AG04449 (cell line): ENCODE results near the gene TMEM106C.

ENCODE experiments used
- CTCF ChIA-PET: fragments of 350-600 bp; formaldehyde crosslinking; extraction: SDS; loops from one replicate; lab custom pipeline; 2021; ENCODE audit warnings: antibody characterized with exemption; lab: Yijun Ruan, JAX
- POLR2A ChIA-PET: fragments of 400-600, 350-600 bp; formaldehyde crosslinking; extraction: SDS; loops from one replicate; lab custom pipeline; 2020; ENCODE audit warnings: antibody characterized with exemption, inconsistent platforms; lab: Yijun Ruan, JAX
- DNase-seq: peaks from one replicate; pipeline ENCODE4 v3.0.0-alpha.2; 2010; ENCODE audit warnings: low read depth, low spot score
- H3K4me3 ChIP-seq: 2 replicates; pipeline ENCODE4 v1.5.1; 2011; ENCODE audit warnings: low read depth, mild to moderate bottlenecking, control low read depth, low read length
- TF ChIP-seq, protein P1 (sequence below): IDR thresholded peaks from one replicate; pipeline ENCODE4 v1.5.1; 2011; ENCODE audit warnings: mild to moderate bottlenecking, moderate library complexity, low read length, control low read depth, inconsistent platforms; ENCODE audit not compliant: insufficient read depth; ENCODE audit errors: missing control alignments

Gene TMEM106C

DNA sequence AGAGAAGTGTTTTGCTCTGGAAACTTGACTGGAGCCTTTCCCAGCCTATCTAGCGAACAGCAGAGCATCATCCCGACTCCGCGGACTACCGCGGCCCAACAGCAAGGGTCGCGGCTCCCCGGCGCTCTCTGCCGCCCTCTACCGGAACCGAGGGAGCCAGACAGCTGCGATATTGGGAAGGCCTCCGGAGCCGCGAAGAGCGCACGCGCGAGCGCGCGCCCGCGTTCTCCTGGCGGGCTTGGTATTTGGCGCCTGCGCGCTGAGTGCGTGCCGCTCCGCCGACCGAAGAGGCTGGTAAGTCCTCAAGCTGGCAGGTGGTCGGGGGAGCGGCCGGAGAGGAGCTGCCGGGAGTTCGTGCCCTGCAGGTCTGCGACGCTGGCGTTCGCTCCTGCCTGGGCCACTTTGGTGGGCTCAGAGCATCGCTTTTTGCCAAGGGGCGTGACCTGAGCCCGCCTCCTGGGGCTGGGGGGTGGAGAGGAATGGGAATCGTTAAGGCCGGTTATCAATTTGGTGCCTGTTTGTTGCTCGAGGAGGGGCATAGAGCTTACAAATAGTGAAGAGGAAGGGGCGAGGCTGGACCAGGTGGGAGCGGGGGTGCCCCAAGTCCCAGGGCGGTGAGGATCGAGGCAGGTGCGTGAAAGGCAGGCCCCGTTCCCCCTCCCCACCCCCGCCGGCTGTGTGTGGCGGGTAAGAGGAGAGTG lies at the start of gene TMEM106C:
TMEM106C (plus strand) TSS at position 257 of the 701 bp plus-strand sequence. CDS start 641 bp downstream, outside the sequence.
- CTCF ChIA-PET: interaction anchor here (0.6 to 7.4 kb wide), 60 partner anchors 9 to 654 kb away, joined by 3 to 163 read pairs (median 4); partner anchors contain the start of genes ASB8 and VDR
- TF ChIP-seq, protein P1, sequence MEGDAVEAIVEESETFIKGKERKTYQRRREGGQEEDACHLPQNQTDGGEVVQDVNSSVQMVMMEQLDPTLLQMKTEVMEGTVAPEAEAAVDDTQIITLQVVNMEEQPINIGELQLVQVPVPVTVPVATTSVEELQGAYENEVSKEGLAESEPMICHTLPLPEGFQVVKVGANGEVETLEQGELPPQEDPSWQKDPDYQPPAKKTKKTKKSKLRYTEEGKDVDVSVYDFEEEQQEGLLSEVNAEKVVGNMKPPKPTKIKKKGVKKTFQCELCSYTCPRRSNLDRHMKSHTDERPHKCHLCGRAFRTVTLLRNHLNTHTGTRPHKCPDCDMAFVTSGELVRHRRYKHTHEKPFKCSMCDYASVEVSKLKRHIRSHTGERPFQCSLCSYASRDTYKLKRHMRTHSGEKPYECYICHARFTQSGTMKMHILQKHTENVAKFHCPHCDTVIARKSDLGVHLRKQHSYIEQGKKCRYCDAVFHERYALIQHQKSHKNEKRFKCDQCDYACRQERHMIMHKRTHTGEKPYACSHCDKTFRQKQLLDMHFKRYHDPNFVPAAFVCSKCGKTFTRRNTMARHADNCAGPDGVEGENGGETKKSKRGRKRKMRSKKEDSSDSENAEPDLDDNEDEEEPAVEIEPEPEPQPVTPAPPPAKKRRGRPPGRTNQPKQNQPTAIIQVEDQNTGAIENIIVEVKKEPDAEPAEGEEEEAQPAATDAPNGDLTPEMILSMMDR: peak; percentile 99
- peak within 1 kb of the TSS; percentile 97 for H3K4me3 ChIP-seq
- POLR2A ChIA-PET: interaction anchor here (0.8 kb wide), 1 partner anchor 11 kb away, joined by 3 read pairs; no protein-coding TSS in a partner anchor
- peak; percentile 38 for DNase-seq

GRCh38 chr12:47920913-47921312 lies 42.5 kb upstream of the TMEM106C start:
- POLR2A ChIA-PET: no interaction called here
- TF ChIP-seq, protein P1: no peak
- CTCF ChIA-PET: interaction anchor here (1.9 kb wide), 1 partner anchor 42 kb away, joined by 5 read pairs; the partner anchor contains the start of gene TMEM106C

GRCh38 chr12:47921907-47922306 lies 41.5 kb upstream of the TMEM106C start:
- no peak for DNase-seq
- no peak overlapping the region for H3K4me3 ChIP-seq
- TF ChIP-seq, protein P1: no peak
- ChIA-PET POLR2A (no interaction called here), CTCF (interaction anchor here (0.9 kb wide), 1 partner anchor 13 kb away, joined by 4 read pairs; no protein-coding TSS in a partner anchor)

More at GRCh38 chr12:47920913-47921312, 42.5 kb upstream of the TMEM106C start:
- no peak overlapping the region for H3K4me3 ChIP-seq
- no peak for DNase-seq

DNA sequence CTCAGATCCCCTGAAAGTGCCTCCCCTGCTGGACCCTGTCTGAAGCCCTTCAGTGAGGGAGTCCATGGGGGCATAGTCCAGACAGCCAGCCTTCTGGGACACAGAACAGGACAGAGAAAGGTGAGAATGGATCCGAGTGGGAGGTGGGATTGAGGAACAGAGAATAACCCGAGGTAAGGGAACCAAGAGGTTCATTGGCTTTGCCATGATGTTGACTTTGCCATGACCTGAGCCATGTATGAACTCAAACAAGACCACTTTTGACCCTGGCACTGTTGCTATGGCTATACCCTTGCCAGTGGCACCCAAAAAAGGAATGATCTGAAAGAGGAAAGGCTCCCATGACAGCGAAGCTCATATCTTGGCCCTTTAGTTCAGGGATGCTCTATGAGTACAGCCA lies 36.0 kb upstream of the TMEM106C start:
- CTCF ChIA-PET: interaction anchor here (0.7 to 2.7 kb wide), 2 partner anchors 22 to 36 kb away, joined by 3 to 10 read pairs; partner anchors contain the start of gene TMEM106C
- POLR2A ChIA-PET: no interaction called here
- H3K4me3 ChIP-seq: no peak overlapping the region
- DNase-seq: no peak
- TF ChIP-seq, protein P1: no peak

DNA sequence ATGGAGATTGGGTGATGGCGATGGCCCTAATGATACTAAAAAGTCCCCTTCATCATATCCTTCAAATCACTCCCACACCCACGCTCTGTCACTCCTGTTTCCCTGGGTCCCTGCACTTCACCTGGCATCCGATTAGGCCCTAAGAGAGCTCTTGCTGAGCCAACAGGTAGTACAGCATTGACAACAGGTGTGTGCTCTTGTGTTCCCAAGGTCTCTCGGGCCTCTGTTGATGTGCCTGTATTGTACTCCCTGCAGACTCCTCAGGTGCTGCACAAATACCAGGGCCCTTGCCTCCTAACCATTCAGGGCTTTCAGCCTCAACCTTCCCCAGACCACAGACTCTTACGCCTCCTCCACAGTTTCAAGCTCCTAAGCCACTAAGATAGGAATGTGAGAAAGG lies 32.8 kb upstream of the TMEM106C start:
- DNase-seq: no peak
- TF ChIP-seq, protein P1: no peak
- POLR2A ChIA-PET: no interaction called here
- no peak overlapping the region for H3K4me3 ChIP-seq
- CTCF ChIA-PET: interaction anchor here (0.7 to 1.2 kb wide), 2 partner anchors 19 to 33 kb away, joined by 3 read pairs; partner anchors contain the start of gene TMEM106C

DNA sequence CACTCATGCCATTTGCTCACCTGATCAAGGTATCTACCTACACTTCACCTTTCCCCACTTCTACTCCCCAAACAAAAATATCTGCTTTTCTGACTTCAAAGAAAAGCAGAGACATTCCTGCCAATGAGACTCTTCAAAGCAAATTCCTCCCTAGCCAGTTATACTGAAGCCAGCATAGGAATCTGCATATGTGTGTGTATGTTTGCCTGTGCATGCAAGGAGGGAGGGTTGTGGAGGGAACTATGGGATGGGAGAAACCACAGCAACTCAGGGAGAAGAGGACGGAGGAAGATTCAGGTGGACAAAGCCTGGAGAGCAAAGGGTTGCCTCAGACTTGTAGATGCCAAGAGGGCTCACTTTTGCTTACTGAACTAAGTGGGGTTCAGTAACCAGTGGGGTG lies 32.2 kb upstream of the TMEM106C start:
- DNase-seq: no peak
- TF ChIP-seq, protein P1: no peak
- POLR2A ChIA-PET: no interaction called here
- H3K4me3 ChIP-seq: no peak overlapping the region
- CTCF ChIA-PET: interaction anchor here (0.7 kb wide), 1 partner anchor 32 kb away, joined by 3 read pairs; the partner anchor contains the start of gene TMEM106C
